Measurements from ENCODE around the gene STAP2. TPM values are rescaled to one million over a fixed set of nuclear protein-coding genes. Genes with fewer than 3 reads are reported as not detected.

STAP2 gene
- total and polyA plus RNA-seq, 8 donors = 20.7 to 250 (median 43.3) TPM; not detected in 1

DNA sequence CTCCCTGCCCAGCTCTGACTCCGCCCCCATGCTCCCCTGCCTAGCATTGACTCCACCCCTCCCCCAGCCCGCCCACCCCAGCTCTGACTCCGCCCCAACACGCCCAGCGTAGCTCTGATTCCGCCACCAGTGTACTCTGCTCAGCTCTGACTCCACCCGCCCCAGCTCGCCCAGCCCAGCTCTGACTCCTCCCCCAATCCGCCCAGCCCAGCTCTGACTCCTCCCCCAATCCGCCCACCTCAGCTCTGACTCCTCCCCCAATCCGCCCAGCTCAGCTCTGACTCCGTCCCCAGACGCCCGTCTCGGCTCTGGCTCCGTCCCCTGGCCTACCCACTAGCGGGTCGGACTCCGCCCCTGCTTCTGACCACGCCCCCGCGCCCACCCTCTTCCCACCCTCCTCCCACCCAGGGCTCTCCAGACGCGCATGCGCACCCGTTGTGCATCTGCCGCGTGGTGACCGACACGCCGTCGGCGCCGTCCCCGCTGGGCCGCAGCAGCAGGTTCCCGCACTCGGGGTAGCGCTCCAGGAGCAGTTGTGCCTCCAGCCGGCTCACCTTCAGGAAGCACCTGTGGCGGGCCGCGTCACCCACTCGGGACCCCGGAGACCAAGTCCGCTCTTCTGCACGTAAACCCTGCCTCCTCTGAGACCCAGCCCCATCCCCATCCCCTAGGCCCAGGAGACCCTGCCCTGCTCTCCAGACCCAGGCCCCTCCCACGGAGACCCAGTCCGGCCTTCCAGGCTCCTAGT lies 10.2 kb downstream of the STAP2 start:
- WGBS, 5 donors = 1 to 5% (median 3%) methylated on average over 33 to 49 of the region's 49 CpGs
- TF ChIP-seq, protein P1, sequence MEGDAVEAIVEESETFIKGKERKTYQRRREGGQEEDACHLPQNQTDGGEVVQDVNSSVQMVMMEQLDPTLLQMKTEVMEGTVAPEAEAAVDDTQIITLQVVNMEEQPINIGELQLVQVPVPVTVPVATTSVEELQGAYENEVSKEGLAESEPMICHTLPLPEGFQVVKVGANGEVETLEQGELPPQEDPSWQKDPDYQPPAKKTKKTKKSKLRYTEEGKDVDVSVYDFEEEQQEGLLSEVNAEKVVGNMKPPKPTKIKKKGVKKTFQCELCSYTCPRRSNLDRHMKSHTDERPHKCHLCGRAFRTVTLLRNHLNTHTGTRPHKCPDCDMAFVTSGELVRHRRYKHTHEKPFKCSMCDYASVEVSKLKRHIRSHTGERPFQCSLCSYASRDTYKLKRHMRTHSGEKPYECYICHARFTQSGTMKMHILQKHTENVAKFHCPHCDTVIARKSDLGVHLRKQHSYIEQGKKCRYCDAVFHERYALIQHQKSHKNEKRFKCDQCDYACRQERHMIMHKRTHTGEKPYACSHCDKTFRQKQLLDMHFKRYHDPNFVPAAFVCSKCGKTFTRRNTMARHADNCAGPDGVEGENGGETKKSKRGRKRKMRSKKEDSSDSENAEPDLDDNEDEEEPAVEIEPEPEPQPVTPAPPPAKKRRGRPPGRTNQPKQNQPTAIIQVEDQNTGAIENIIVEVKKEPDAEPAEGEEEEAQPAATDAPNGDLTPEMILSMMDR (IDR thresholded peaks at IDR 0.05) = no peak
- TF ChIP-seq POLR2AphosphoS5 (IDR thresholded peaks at IDR 0.05) = peak in 2 of 3 donors; percentile 8 to 60
- TF ChIP-seq POLR2A (IDR thresholded peaks at IDR 0.05) = peak in 1 of 4 donors; percentile 5
- no peak for TF ChIP-seq EP300 (IDR thresholded peaks at IDR 0.05)
- H3K9me3 ChIP-seq = no peaks in the 10 kb centered on the region
- peaks cover 0 to 39% (median 0%) of the 10 kb centered on the region in 3 donors for H3K27me3 ChIP-seq
- H3K36me3 ChIP-seq = no peaks in the 10 kb centered on the region
- H3K4me3 ChIP-seq = peak overlapping the region; percentile 30 to 57 (median 46)
- peak overlapping the region in 4 of 5 donors; percentile 49 to 65 (median 60) for H3K27ac ChIP-seq
- intact Hi-C loops (cut with DNase I; ENCODE audit: low total_unique reads) = no loop called here
- H3K4me1 ChIP-seq = peaks cover 21 to 29% (median 28%) of the 10 kb centered on the region in 4 donors
- DNase-seq = peak; percentile 96 to 99

DNA sequence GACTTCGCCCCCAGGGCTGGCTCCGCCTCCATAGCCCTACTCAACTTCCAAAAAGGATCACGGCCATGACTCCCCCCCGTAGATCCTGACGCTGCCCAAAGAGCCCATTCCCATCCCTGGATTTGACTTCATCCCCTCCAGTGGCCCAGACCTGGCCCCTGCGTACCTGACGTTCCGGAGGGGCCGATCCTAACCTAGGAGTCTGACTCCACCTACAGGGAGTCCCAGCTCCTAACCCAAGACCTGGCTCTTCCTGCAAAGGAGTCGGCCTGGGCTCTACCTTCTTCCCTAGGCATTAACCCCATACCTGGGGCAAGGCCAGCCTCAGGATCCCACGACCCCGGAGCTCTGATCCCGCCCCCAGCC lies 10.8 kb downstream of the STAP2 start:
- Histone ChIP-seq H3K27ac (peak overlapping the region in 4 of 5 donors; percentile 40 to 64 (median 56)), H3K4me1 (peaks cover 21 to 29% (median 28%) of the 10 kb centered on the region in 4 donors), H3K4me3 (peak overlapping the region; percentile 28 to 57 (median 40)), H3K27me3 (peaks cover 0 to 39% (median 0%) of the 10 kb centered on the region in 3 donors), H3K36me3 (no peaks in the 10 kb centered on the region), H3K9me3 (no peaks in the 10 kb centered on the region)
- TF ChIP-seq EP300 (IDR thresholded peaks at IDR 0.05) (no peak), POLR2AphosphoS5 (IDR thresholded peaks at IDR 0.05) (no peak), POLR2A (IDR thresholded peaks at IDR 0.05) (no peak)
- TF ChIP-seq, protein P1 (IDR thresholded peaks at IDR 0.05) = no peak
- WGBS, 5 donors = 9 to 20% (median 14%) methylated on average over 8 to 13 of the region's 13 CpGs
- DNase-seq = no peak
- intact Hi-C loops (cut with DNase I; ENCODE audit: low total_unique reads) = no loop called here

DNA sequence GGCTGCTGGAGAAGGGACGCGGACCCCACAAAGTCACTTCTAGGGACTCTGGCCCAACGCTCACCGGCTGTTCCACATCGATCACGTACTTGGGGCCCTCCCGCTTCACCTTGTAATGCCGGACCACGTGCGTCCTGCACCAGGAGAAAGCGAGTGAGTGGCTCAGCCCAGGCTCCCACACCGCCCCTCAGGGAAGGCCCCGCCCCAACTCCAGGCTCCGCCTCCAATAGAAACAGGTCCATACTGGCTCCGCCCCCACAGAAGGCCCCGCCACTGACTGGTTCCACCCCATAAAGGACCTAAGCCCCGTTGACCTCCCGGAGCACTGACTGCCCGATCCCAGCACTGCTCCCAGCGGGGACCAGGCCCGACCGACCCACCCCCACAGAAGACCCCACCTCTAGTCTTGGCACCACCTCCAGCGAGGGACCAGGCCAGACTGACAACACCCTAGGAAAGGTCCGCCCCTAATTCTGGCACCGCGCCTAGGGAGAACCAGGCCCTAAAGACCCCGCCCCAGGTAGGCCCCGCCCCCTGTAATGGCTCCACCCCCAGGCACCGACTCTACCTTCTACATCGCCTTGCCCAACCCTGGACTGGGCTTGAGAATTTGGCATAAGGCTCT lies 11.3 kb downstream of the STAP2 start:
- peak overlapping the region; percentile 28 to 57 (median 40) for H3K4me3 ChIP-seq

DNA sequence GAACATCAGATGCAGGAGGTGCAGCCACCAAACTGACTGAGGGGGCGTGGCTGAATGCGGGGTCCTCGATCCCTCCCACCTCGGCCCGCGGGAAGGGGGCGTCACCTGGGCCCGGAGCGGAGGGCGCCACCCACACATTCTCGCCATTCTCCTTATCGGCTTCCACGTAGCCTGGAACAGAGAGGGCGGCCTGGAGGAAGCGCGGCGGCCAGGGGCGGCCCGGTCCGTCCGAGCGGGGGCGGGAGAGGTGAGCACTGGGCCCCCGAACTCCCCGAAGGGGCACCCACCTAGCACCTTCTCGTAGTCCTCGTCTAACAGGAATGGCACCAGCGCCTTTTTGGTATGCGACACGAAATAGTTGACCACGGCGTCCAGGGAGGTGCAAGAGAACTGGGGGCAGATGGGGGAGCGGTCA lies 11.8 kb downstream of the STAP2 start:
- intact Hi-C loops (cut with DNase I; ENCODE audit: low total_unique reads) = no loop called here
- Histone ChIP-seq H3K27me3 (peaks cover 0 to 39% (median 0%) of the 10 kb centered on the region in 3 donors), H3K4me1 (peaks cover 21 to 29% (median 28%) of the 10 kb centered on the region in 4 donors), H3K36me3 (no peaks in the 10 kb centered on the region), H3K4me3 (peak overlapping the region in 2 of 4 donors; percentile 35 to 57), H3K27ac (no peak overlapping the region), H3K9me3 (peaks cover 0 to 6% (median 0%) of the 10 kb centered on the region in 4 donors)
- WGBS, 5 donors = 16 to 31% (median 26%) methylated on average over 27 to 33 of the region's 33 CpGs
- peak in 1 of 2 donors; percentile 56 for DNase-seq
- TF ChIP-seq, protein P1 (IDR thresholded peaks at IDR 0.05) = no peak
- no peak for TF ChIP-seq POLR2AphosphoS5 (IDR thresholded peaks at IDR 0.05)
- no peak for TF ChIP-seq EP300 (IDR thresholded peaks at IDR 0.05)
- no peak for TF ChIP-seq POLR2A (IDR thresholded peaks at IDR 0.05)

More for the DNA sequence above, 11.3 kb downstream of the STAP2 start:
- Histone ChIP-seq H3K27me3 (peaks cover 0 to 39% (median 0%) of the 10 kb centered on the region in 3 donors), H3K36me3 (no peaks in the 10 kb centered on the region), H3K4me1 (peaks cover 21 to 29% (median 28%) of the 10 kb centered on the region in 4 donors), H3K27ac (peak overlapping the region in 4 of 5 donors; percentile 40 to 64 (median 56)), H3K9me3 (peaks cover 0 to under 1% (median 0%) of the 10 kb centered on the region in 4 donors)
- intact Hi-C loops (cut with DNase I; ENCODE audit: low total_unique reads) = no loop called here
- WGBS, 5 donors = 5 to 17% (median 11%) methylated on average over 21 to 30 of the region's 30 CpGs
- TF ChIP-seq POLR2AphosphoS5 (IDR thresholded peaks at IDR 0.05) = no peak
- TF ChIP-seq, protein P1 (IDR thresholded peaks at IDR 0.05) = no peak
- TF ChIP-seq EP300 (IDR thresholded peaks at IDR 0.05) = no peak
- TF ChIP-seq POLR2A (IDR thresholded peaks at IDR 0.05) = no peak
- peak; percentile 86 to 95 for DNase-seq

Data from stomach (tissue), 9 donors.